MCF 10A (cell line): ENCODE measurements around the gene SPDYA. TPM values are rescaled to one million over a fixed set of nuclear protein-coding genes. Genes with fewer than 3 reads are reported as not detected.

Experiments
- BruUV-seq: library from RNA; stranded (reverse); fragments of 400-500 nt; replicated peaks from 2 replicates; lab custom pipeline; 2021; lab: Mats Ljungman, UMichigan
- CTCF ChIA-PET: fragments of 300-600 bp; sonication (Branson Sonifier 250); formaldehyde crosslinking; extraction: SDS; loops from one replicate; lab custom pipeline; 2021; ENCODE audit warnings: antibody characterized with exemption, inconsistent platforms; lab: Yijun Ruan, JAX
- POLR2A ChIA-PET: fragments of 300-600, 350-650 bp; sonication (Branson Sonifier 250); formaldehyde crosslinking; extraction: SDS; loops from one replicate; lab custom pipeline; 2020; ENCODE audit warnings: antibody characterized with exemption, inconsistent platforms; lab: Yijun Ruan, JAX
- DNase-seq: peaks from one replicate; pipeline ENCODE4 v3.0.0-alpha.2; 2018; ENCODE audit not compliant: unreplicated experiment
- H3K27ac Mint-ChIP-seq: one replicate; pipeline ENCODE4 v1.8.0; 2022; ENCODE audit warnings: mild to moderate bottlenecking, low read depth, mixed read lengths; ENCODE audit not compliant: unreplicated experiment
- H3K27me3 Mint-ChIP-seq: one replicate; pipeline ENCODE4 v1.8.0; 2022; ENCODE audit warnings: mixed read lengths; ENCODE audit not compliant: insufficient read depth, unreplicated experiment
- H3K36me3 Mint-ChIP-seq: one replicate; pipeline ENCODE4 v1.8.0; 2022; ENCODE audit warnings: mild to moderate bottlenecking, moderate library complexity, mixed read lengths; ENCODE audit not compliant: insufficient read depth, unreplicated experiment
- H3K4me1 Mint-ChIP-seq: one replicate; pipeline ENCODE4 v1.8.0; 2022; ENCODE audit warnings: mixed read lengths; ENCODE audit not compliant: insufficient read depth, unreplicated experiment
- H3K4me3 Mint-ChIP-seq: one replicate; pipeline ENCODE4 v1.8.0; 2022; ENCODE audit warnings: mild to moderate bottlenecking, moderate library complexity, mixed read lengths; ENCODE audit not compliant: unreplicated experiment
- H3K9me3 Mint-ChIP-seq: one replicate; pipeline ENCODE4 v1.8.0; 2022; ENCODE audit warnings: mixed read lengths; ENCODE audit not compliant: unreplicated experiment
- CTCF ChIP-seq: fragments of 200-600 bp; IDR thresholded peaks from one replicate; pipeline ENCODE4 v1.8.0; 2022; ENCODE audit warnings: antibody characterized with exemption, mild to moderate bottlenecking; ENCODE audit not compliant: unreplicated experiment
- intact Hi-C: fragments of 100-400 bp; cut with micrococcal nuclease; formaldehyde crosslinking; loops from 2 replicates; pipeline ENCODE4 v1.14.1; 2022
- total RNA-seq: library from RNA; stranded (reverse); gene quantifications from 2 replicates; pipeline ENCODE4 v1.2.3, GENCODE V29; 2022

Gene SPDYA
- total RNA-seq, 1 experiment from 2014 or later: 2.8 TPM

- DNase-seq: no peak
- CTCF ChIA-PET: no interaction called here
- H3K36me3 Mint-ChIP-seq: peaks cover 28% of the 10 kb centered on the region
Measured at GRCh38 chr2:28772351-28772750, 38.3 kb upstream of the SPDYA start.

GRCh38 chr2:28776471-28776870 is 34.2 kb upstream of the SPDYA start:
- Mint-ChIP-seq H3K9me3 (no peaks in the 10 kb centered on the region), H3K36me3 (peaks cover 56% of the 10 kb centered on the region), H3K27ac (no peak overlapping the region), H3K27me3 (no peaks in the 10 kb centered on the region), H3K4me1 (peaks cover 5% of the 10 kb centered on the region), H3K4me3 (no peak overlapping the region)
- intact Hi-C loops: no loop called here
- ChIA-PET POLR2A (no interaction called here), CTCF (interaction anchor here (1.8 kb wide), 1 partner anchor 210 kb away, joined by 3 read pairs; no protein-coding TSS in a partner anchor)
- BruUV-seq: no TSS peak
- no peak for TF ChIP-seq CTCF
- DNase-seq: no peak

More at GRCh38 chr2:28772351-28772750, 38.3 kb upstream of the SPDYA start:
- Mint-ChIP-seq H3K4me3 (no peak overlapping the region), H3K9me3 (peaks cover 16% of the 10 kb centered on the region), H3K27me3 (no peaks in the 10 kb centered on the region), H3K4me1 (peaks cover 9% of the 10 kb centered on the region), H3K27ac (no peak overlapping the region)
- intact Hi-C loops: no loop called here
- POLR2A ChIA-PET: no interaction called here
- no peak for TF ChIP-seq CTCF
- BruUV-seq: no TSS peak

GRCh38 chr2:28778392-28778791 is 32.2 kb upstream of the SPDYA start:
- ChIA-PET POLR2A (interaction anchor here (1.1 kb wide), 1 partner anchor 11 kb away, joined by 3 read pairs; no protein-coding TSS in a partner anchor), CTCF (interaction anchor here (0.6 kb wide), 1 partner anchor 1072 kb away, joined by 5 read pairs; no protein-coding TSS in a partner anchor)
- no TSS peak for BruUV-seq
- Mint-ChIP-seq H3K36me3 (peaks cover 72% of the 10 kb centered on the region), H3K27me3 (no peaks in the 10 kb centered on the region), H3K4me3 (no peak overlapping the region), H3K9me3 (no peaks in the 10 kb centered on the region), H3K27ac (no peak overlapping the region), H3K4me1 (peaks cover 10% of the 10 kb centered on the region)
- no peak for TF ChIP-seq CTCF
- intact Hi-C loops: no loop called here
- DNase-seq: no peak

GRCh38 chr2:28779001-28779400 is 31.6 kb upstream of the SPDYA start:
- Mint-ChIP-seq H3K27me3 (no peaks in the 10 kb centered on the region), H3K36me3 (peaks cover 78% of the 10 kb centered on the region), H3K9me3 (no peaks in the 10 kb centered on the region), H3K4me1 (peaks cover 10% of the 10 kb centered on the region), H3K27ac (no peak overlapping the region), H3K4me3 (no peak overlapping the region)
- no peak for DNase-seq
- intact Hi-C loops: no loop called here
- POLR2A ChIA-PET: interaction anchor here (1.1 kb wide), 1 partner anchor 11 kb away, joined by 3 read pairs; no protein-coding TSS in a partner anchor
- TF ChIP-seq CTCF: no peak
- no TSS peak for BruUV-seq
- CTCF ChIA-PET: interaction anchor here (0.6 kb wide), 1 partner anchor 1072 kb away, joined by 5 read pairs; no protein-coding TSS in a partner anchor
